Effector memory CD8-positive, alpha-beta T cell (primary cell): ENCODE measurements around the gene SPATA45.

Source experiments
- ATAC-seq: fragments of 150-1000 bp; cut with Tn5 transposase; replicated peaks from 2 replicates; pipeline ENCODE4 v1.10.0; 2021; ENCODE audit warnings: mild to moderate bottlenecking, moderate library complexity
- DNase-seq, 3 experiments: peaks; one replicate each; pipeline ENCODE4 v3.0.0; 2021
- H3K27ac Mint-ChIP-seq, 2 donors: one replicate each; pipeline ENCODE4 v1.8.0; 2022; ENCODE audit warnings: mild to moderate bottlenecking in 2 of 2, mixed read lengths in 2 of 2, moderate library complexity in 2 of 2
- H3K27me3 Mint-ChIP-seq, 2 donors: one replicate each; pipeline ENCODE4 v1.8.0; 2022; ENCODE audit warnings: mixed read lengths in 2 of 2
- H3K36me3 Mint-ChIP-seq: one replicate; pipeline ENCODE4 v1.8.0; 2022; ENCODE audit warnings: mild to moderate bottlenecking, moderate library complexity, mixed read lengths; ENCODE audit not compliant: insufficient read depth
- H3K4me1 Mint-ChIP-seq, 2 donors: one replicate each; pipeline ENCODE4 v1.8.0; 2022; ENCODE audit warnings: low read depth in 2 of 2, mixed read lengths in 2 of 2
- H3K4me3 Mint-ChIP-seq, 2 donors: one replicate each; pipeline ENCODE4 v1.8.0; 2022; ENCODE audit warnings: mild to moderate bottlenecking in 2 of 2, mixed read lengths in 2 of 2, moderate library complexity in 2 of 2
- H3K9me3 Mint-ChIP-seq, 2 donors: one replicate each; pipeline ENCODE4 v1.8.0; 2022; ENCODE audit warnings: mixed read lengths in 2 of 2

The SPATA45 gene

DNA sequence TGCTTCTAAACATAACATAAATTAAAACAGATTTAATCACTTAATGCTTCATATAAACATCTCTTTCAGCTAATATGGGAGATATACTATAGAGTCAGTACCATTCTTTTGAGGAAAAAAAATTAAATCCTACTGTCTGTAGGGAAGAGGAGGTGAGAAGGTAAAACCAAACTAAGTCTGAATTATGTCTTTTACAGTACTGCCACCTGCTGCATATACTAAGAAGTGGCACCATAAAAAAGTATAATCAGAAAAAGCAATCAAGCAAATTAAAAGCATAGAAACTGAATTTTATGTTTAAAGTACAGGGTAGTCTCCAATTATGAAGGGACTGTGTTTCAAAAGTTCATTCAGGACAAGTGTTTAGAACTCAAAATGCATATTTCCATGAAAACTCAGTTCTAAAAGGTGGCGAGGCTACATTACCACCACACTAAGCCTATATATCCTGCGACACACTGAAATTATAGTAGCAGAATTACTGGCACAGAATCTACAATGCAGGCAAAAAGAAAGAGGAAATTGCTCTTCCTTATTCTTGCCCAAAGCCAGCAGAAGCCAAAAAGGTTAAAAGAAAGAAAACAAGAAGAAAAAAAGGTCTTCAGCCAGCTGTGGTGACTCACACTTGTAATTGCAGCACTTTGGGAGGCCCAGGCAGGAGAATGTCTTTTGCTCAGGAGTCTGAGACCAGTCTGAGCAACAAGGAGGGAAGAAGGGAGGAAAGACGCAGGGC is 64.9 kb downstream of the SPATA45 start:
- Mint-ChIP-seq H3K27me3 (no peaks in the 10 kb centered on the region), H3K4me1 (no peaks in the 10 kb centered on the region), H3K9me3 (no peaks in the 10 kb centered on the region), H3K27ac (no peak overlapping the region), H3K36me3 (peaks cover 41% of the 10 kb centered on the region), H3K4me3 (no peak overlapping the region)
- DNase-seq (no peak), ATAC-seq (peak; percentile 51)

- H3K36me3 Mint-ChIP-seq: peaks cover 38% of the 10 kb centered on the region
These were observed 66.2 kb downstream of the SPATA45 start for GRCh38 chr1:212781225-212781624.

GRCh38 chr1:212780759-212781158 is 66.7 kb downstream of the SPATA45 start:
- no peak overlapping the region for H3K27ac Mint-ChIP-seq
- no peaks in the 10 kb centered on the region for H3K9me3 Mint-ChIP-seq
- DNase-seq: no peak
- no peak for ATAC-seq
- no peaks in the 10 kb centered on the region for H3K4me1 Mint-ChIP-seq
- peaks cover 38% of the 10 kb centered on the region for H3K36me3 Mint-ChIP-seq
- H3K4me3 Mint-ChIP-seq: no peak overlapping the region
- H3K27me3 Mint-ChIP-seq: no peaks in the 10 kb centered on the region

More at GRCh38 chr1:212781225-212781624, 66.2 kb downstream of the SPATA45 start:
- Mint-ChIP-seq H3K4me1 (no peaks in the 10 kb centered on the region), H3K4me3 (no peak overlapping the region), H3K27ac (no peak overlapping the region), H3K27me3 (no peaks in the 10 kb centered on the region), H3K9me3 (no peaks in the 10 kb centered on the region)
- DNase-seq (no peak), ATAC-seq (no peak)
